Pancreas (tissue), 10 donors: Measurements from ENCODE around the gene CD34. TPM values are rescaled to one million over a fixed set of nuclear protein-coding genes. Genes with fewer than 3 reads are reported as not detected.

Experiments
- ATAC-seq, 4 donors: fragments of 200-7000 bp; cut with Tn5 transposase; one replicate each; pipeline versions ENCODE4 v1.8.0 to v1.9.1; 2020; ENCODE audit warnings: mild to moderate bottlenecking in 4 of 4, moderate library complexity in 4 of 4
- DNase-seq, 6 donors: peaks; one replicate each; pipeline ENCODE4 v3.0.0-alpha.2; 2020
- FAIRE-seq: peaks from 2 replicates; lab custom pipeline; 2012; peaks lifted over from hg19 to GRCh38; lab: Jason Lieb, UNC
- H3K27ac ChIP-seq, 4 donors: fragments of 200-600 bp; sonication (generic); 1 replicate in 3 of 4; 2 replicates in 1 of 4; pipeline versions ENCODE4 v1.5.0 to v1.8.0; 2020
- H3K27me3 ChIP-seq, 4 donors: fragments of 200-600 bp; one replicate each; pipeline ENCODE4 v1.8.0; 2021
- H3K36me3 ChIP-seq, 3 donors: fragments of 200-600 bp; sonication (generic) in 1 of 3; one replicate each; pipeline versions ENCODE4 v1.5.0 to v1.8.0; 2020 to 2021
- H3K4me1 ChIP-seq, 3 donors: fragments of 200-600 bp; one replicate each; pipeline ENCODE4 v1.8.0; 2021
- H3K4me3 ChIP-seq, 4 donors: fragments of 200-600 bp; sonication (generic) in 2 of 4; one replicate each; pipeline versions ENCODE4 v1.5.0 to v1.8.0; 2020 to 2021
- H3K9me3 ChIP-seq, 4 donors: fragments of 200-600 bp; one replicate each; pipeline ENCODE4 v1.8.0; 2021
- WGBS, 2 donors: extraction: QIAGEN DNeasy Blood & Tissue Kit; methylation state at CpG; one replicate each; pipeline ENCODE4 v1.1.7; 2013; 5-methylcytosine and 5-hydroxymethylcytosine counted together
- intact Hi-C, 3 donors: fragments of 100-400 bp; cut with DNase I; formaldehyde crosslinking; loops; one replicate each; pipeline versions ENCODE4 v1.11.1 to v1.14.2; 2022
- polyA plus RNA-seq, 2 donors: library from polyadenylated mRNA; stranded (reverse); fragments of 200-250 nt; gene quantifications; one replicate each; pipeline ENCODE4 v1.2.3, GENCODE V29; 2013
- total RNA-seq, 6 donors: library from RNA; stranded (reverse); fragmentation: NEBNext Ultra II Directional in 4 of 6; extraction: Animal tissue kit (Norgen Biotek cat#: 25700) in 4 of 6; gene quantifications; one replicate each; pipeline versions ENCODE4 v1.2.1 to v1.2.4, GENCODE V29; 2021 to 2023
- TF ChIP-seq, protein P1 (sequence below), 4 donors: fragments of 200-600 bp; sonication (generic) in 3 of 4; IDR thresholded peaks; one replicate each; pipeline versions ENCODE4 v1.5.0 to v1.8.0; 2021; ENCODE audit warnings: antibody characterized with exemption in 4 of 4
- donor health status: healthy with polysubstance abuse.
- donor health status: DM: no; HTN: no; CAD: no; lungs with moderate emphysema.
- donor health status: DM: no; HTN: no; CAD: no.
- donor health status: control.
- donor health status: control.
- donor health status: Bipolar disorder and iron deficiency.
- donor health status: DM: yes; HTN: yes; CAD: no.
- donor health status: DM: no; HTN: no; CAD: no.
- donor health status: DM: no; HTN: no; CAD: no.
- donor health status: DM: yes; HTN: yes; CAD: no.

The CD34 gene
- total and polyA plus RNA-seq, 8 donors, result 5.2 to 11.9 (median 8.1) TPM

GRCh38 chr1:207887542-207888201 is 23.3 kb downstream of the CD34 start:
- TF ChIP-seq, protein P1, sequence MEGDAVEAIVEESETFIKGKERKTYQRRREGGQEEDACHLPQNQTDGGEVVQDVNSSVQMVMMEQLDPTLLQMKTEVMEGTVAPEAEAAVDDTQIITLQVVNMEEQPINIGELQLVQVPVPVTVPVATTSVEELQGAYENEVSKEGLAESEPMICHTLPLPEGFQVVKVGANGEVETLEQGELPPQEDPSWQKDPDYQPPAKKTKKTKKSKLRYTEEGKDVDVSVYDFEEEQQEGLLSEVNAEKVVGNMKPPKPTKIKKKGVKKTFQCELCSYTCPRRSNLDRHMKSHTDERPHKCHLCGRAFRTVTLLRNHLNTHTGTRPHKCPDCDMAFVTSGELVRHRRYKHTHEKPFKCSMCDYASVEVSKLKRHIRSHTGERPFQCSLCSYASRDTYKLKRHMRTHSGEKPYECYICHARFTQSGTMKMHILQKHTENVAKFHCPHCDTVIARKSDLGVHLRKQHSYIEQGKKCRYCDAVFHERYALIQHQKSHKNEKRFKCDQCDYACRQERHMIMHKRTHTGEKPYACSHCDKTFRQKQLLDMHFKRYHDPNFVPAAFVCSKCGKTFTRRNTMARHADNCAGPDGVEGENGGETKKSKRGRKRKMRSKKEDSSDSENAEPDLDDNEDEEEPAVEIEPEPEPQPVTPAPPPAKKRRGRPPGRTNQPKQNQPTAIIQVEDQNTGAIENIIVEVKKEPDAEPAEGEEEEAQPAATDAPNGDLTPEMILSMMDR (IDR thresholded peaks at IDR 0.05), result no peak
- Histone ChIP-seq H3K4me3 (no peak overlapping the region), H3K9me3 (no peaks in the 10 kb centered on the region), H3K27ac (no peak overlapping the region), H3K36me3 (no peaks in the 10 kb centered on the region), H3K27me3 (no peaks in the 10 kb centered on the region), H3K4me1 (peaks cover 0 to 18% (median 11%) of the 10 kb centered on the region in 3 donors)
- DNase-seq (no peak), ATAC-seq (no peak), FAIRE-seq (no peak)
- intact Hi-C loops, result loop anchor here in 2 of 3 donors (5.0 kb wide), 1 partner anchor 75 kb away; no protein-coding TSS in a partner anchor
- WGBS, 2 donors, result 79 to 80% methylated on average over 17 to 19 of the region's 19 CpGs

DNA sequence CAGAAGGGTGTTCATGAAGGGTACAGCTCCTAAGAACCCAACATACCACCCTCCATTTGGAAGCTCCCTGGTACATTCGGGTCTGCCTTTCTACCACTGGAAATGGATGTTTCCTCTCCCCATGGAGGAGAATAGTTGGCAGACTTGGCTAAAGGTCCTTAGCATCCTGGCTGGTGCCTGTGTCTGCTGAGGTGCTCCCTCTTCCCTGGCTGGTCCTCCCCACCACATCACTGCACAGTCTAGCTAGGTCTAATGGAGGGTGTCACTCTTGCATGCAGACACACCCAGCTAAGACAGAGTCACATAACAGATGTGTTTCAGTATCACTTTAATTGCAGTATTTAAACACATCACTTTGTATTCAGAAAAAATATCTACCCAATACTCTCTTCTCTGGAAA is 24.7 kb downstream of the CD34 start:
- Histone ChIP-seq H3K36me3 (no peaks in the 10 kb centered on the region), H3K9me3 (no peaks in the 10 kb centered on the region), H3K4me3 (no peak overlapping the region), H3K27ac (no peak overlapping the region), H3K27me3 (no peaks in the 10 kb centered on the region), H3K4me1 (peaks cover 0 to 18% (median 11%) of the 10 kb centered on the region in 3 donors)
- DNase-seq (no peak), FAIRE-seq (no peak), ATAC-seq (no peak)
- intact Hi-C loops, result loop anchor here in 2 of 3 donors (5.0 kb wide), 1 partner anchor 76 kb away; no protein-coding TSS in a partner anchor
- 77 to 100% methylated on average over 1 of the region's 1 CpG for WGBS, 2 donors
- TF ChIP-seq, protein P1 (IDR thresholded peaks at IDR 0.05), result no peak

GRCh38 chr1:207885129-207886032 is 25.5 kb downstream of the CD34 start:
- TF ChIP-seq, protein P1 (IDR thresholded peaks at IDR 0.05), result peak; percentile 94
- Histone ChIP-seq H3K27me3 (no peaks in the 10 kb centered on the region), H3K4me3 (no peak overlapping the region), H3K36me3 (no peaks in the 10 kb centered on the region), H3K27ac (no peak overlapping the region), H3K9me3 (no peaks in the 10 kb centered on the region), H3K4me1 (peaks cover 0 to 11% (median 6%) of the 10 kb centered on the region in 3 donors)
- intact Hi-C loops, result loop anchor here in 2 of 3 donors (5.0 kb wide), 1 partner anchor 77 kb away; no protein-coding TSS in a partner anchor
- ATAC-seq, result peak; percentile 95 to 98 (median 96)
- no peak for FAIRE-seq
- DNase-seq, result peak; percentile 68 to 88 (median 82)
- 28 to 31% methylated on average over 9 of the region's 9 CpGs for WGBS, 2 donors

DNA sequence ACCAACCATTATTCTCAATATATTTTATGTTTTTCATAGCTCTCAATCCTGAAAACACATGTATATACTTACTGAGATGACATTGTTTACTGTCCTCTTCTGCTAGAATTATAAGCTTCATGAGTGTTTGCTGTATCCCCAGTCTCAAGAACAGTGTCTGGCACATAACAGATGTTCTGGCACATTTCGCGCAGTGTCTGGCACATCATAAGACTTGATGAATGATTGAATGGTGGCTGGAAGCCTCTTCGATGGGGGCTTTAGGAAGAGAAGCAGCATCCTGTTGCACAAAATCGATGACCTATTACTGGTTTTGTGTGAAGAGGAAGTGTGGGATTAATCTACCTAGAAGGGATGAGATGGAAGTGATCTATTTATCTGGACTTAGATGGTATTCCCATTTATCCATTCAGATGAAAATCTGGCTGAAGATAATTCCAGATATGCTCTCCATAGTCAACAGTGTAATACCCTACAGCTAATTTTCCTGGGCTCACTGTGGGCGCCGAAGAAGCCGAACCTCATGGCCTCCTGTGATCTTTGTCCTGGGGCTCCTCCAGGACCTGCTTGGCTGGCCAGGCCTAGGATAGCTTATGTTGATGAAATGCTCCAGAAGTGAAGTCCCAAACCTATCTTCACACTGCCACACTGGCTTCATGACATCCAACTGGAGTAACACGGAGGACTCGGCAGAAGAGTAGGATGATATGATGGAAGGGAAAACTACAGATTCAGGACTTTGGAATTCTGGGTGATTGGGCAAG is 26.5 kb downstream of the CD34 start:
- DNase-seq (no peak), FAIRE-seq (no peak), ATAC-seq (peak; percentile 7 to 10 (median 9))
- TF ChIP-seq, protein P1 (IDR thresholded peaks at IDR 0.05), result no peak
- Histone ChIP-seq H3K27me3 (no peaks in the 10 kb centered on the region), H3K4me3 (no peak overlapping the region), H3K27ac (no peak overlapping the region), H3K4me1 (peaks cover 0 to 2% (median 0%) of the 10 kb centered on the region in 3 donors), H3K36me3 (no peaks in the 10 kb centered on the region), H3K9me3 (no peaks in the 10 kb centered on the region)
- 53 to 60% methylated on average over 9 of the region's 9 CpGs for WGBS, 2 donors
- intact Hi-C loops, result loop anchor here in 2 of 3 donors (5.0 kb wide), 1 partner anchor 78 kb away; no protein-coding TSS in a partner anchor
